Stromal cell of bone marrow (primary cell): Measurements from ENCODE around the gene VEGFB.

Experiments
- DNase-seq: peaks from one replicate; pipeline ENCODE4 v3.0.0-alpha.2; 2012; ENCODE audit warnings: low read depth

The VEGFB gene

GRCh38 chr11:64233913-64234586 is at the start of gene VEGFB:
Gene VEGFB (plus strand): TSS chr11:64234584. CDS start chr11:64234834, 250 bp downstream.
- no peak for DNase-seq

- DNase-seq = peak; percentile 78
Observed at GRCh38 chr11:64185175-64185692, 49.1 kb upstream of the VEGFB start.

GRCh38 chr11:64185693-64186491 is 48.5 kb upstream of the VEGFB start, which contains the start of gene STIP1:
Gene STIP1 (plus strand): TSS chr11:64186171. CDS start chr11:64186262, 91 bp downstream.
- DNase-seq = peak; percentile 100

GRCh38 chr11:64186492-64187165 is 47.8 kb upstream of the VEGFB start:
- DNase-seq = no peak

- no peak for DNase-seq
Observed at GRCh38 chr11:64192434-64192833, 42.0 kb upstream of the VEGFB start.

GRCh38 chr11:64196626-64197025 is 37.8 kb upstream of the VEGFB start:
- no peak for DNase-seq

GRCh38 chr11:64198511-64198910 is 35.9 kb upstream of the VEGFB start:
- DNase-seq = no peak

- no peak for DNase-seq
Observed at GRCh38 chr11:64201543-64201942, 32.8 kb upstream of the VEGFB start.

- DNase-seq = no peak
Observed at GRCh38 chr11:64202992-64203391, 31.4 kb upstream of the VEGFB start.

- no peak for DNase-seq
Observed at GRCh38 chr11:64203421-64204079, 30.8 kb upstream of the VEGFB start.

- no peak for DNase-seq
Observed at GRCh38 chr11:64204080-64204440, 30.3 kb upstream of the VEGFB start.

- DNase-seq = peak; percentile 91
Observed at GRCh38 chr11:64204464-64204989, 29.9 kb upstream of the VEGFB start.

GRCh38 chr11:64206457-64207255 is 27.7 kb upstream of the VEGFB start, which contains the start of gene FERMT3:
Gene FERMT3 (plus strand): TSS chr11:64206721. CDS start chr11:64207365, 644 bp downstream.
- no peak for DNase-seq

GRCh38 chr11:64207256-64208085 is 26.9 kb upstream of the VEGFB start:
- peak; percentile 64 for DNase-seq

- no peak for DNase-seq
Observed at GRCh38 chr11:64208086-64208795, 26.1 kb upstream of the VEGFB start.

- DNase-seq = no peak
Observed at GRCh38 chr11:64208796-64209562, 25.4 kb upstream of the VEGFB start.

- no peak for DNase-seq
Observed at GRCh38 chr11:64209563-64209843, 24.9 kb upstream of the VEGFB start.

GRCh38 chr11:64210301-64211020 is 23.9 kb upstream of the VEGFB start:
- DNase-seq = no peak
